Sciatic nerve (tissue), 2 donors: Measurements from ENCODE around the gene MAX. TPM values are rescaled to one million over a fixed set of nuclear protein-coding genes. Genes with fewer than 3 reads are reported as not detected.
"Not testable (repeated sequence)": the region's sequence is repeated elsewhere in the genome, so short reads cannot be mapped to it uniquely, and the experiment has no call there.

Experiments used
- ATAC-seq: fragments of 200-7000 bp; cut with Tn5 transposase; one replicate; pipeline ENCODE4 v1.9.1; 2020; ENCODE audit warnings: mild to moderate bottlenecking, moderate library complexity
- DNase-seq: peaks from one replicate; pipeline ENCODE4 v3.0.0-alpha.2; 2020; ENCODE audit warnings: low spot score
- intact Hi-C: fragments of 100-400 bp; cut with DNase I; formaldehyde crosslinking; loops from one replicate; pipeline ENCODE4 v1.14.2; 2022
- microRNA-seq: library from miRNA; unstranded; fragments of <30 nt; microRNA quantifications from one replicate; pipeline ENCODE4 v1.2.0, GENCODE V29; 2020
- total RNA-seq: library from RNA; stranded (reverse); fragmentation: NEBNext Ultra II Directional; extraction: Animal tissue kit (Norgen Biotek cat#: 25700); gene quantifications from one replicate; pipeline ENCODE4 v1.2.1, GENCODE V29; 2021
- donor health status: DM: no; HTN: no; CAD: no.
- donor health status: DM: no; HTN: no; CAD: no.

The MAX gene
- total RNA-seq, 1 donor from 2014 or later = 131 TPM

DNA sequence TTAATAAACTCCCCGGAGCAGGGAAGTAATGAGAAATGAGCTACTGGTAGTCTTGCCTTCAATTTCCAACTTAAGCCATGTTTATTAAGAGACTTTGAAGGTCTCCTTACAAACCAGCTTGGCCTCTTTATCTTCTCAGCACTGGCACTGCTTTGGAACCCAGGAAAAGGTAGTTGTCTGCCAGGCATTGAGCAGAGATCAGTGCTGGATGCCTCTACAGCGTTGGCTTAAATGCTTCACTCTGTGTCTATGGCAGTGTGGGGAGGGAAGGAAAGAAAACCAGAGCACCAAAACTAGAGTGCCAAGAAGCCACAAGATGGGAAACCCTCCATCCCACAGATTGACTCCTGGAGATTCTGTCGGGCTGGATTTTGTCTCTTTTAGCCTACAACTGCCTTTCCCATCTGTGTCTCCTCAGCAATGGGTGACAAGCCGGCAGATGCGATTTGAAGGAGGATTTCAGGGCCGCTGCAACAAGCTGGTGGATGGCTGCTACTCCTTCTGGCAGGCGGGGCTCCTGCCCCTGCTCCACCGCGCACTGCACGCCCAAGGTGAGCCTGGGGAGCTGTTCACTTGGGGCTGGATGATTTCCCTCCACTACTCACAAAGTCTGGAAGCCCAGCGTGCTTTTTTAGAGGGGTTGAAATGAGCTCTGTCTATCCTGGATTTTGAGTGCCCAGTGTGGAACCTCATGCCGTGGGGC, 58.3 kb downstream of the MAX start:
- intact Hi-C loops = no loop called here
- DNase-seq = peak; percentile 7
- no peak for ATAC-seq

DNA sequence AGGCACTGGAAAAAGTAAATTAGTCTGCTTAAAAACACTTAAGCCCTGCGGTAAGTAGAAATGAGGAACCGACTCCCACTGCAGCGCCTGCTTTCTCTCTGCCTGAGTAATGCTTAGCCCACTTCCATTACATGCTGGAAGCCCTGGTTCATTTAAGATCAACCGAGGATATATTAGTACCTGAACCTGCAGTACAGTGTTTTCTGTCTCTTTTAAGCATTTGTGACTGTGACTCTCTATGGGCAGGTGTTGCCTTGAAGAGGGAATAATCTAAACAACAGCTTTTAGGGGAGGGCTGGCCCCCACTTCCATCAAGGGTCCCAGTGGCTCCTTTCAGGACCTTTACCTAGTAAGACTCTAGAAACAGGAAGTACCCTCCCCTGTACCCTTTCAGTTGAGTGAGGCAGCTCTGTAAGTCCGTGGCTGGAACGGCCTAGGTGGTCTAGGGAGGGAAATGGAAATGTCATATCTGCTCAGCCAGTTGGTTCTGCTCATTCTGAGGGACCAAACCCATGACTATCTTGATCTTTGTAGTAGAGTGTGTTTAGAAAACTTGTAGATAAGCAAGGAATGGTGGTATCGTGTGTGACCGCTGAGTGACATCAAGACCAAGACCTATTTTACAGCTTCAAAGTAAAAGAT, 59.5 kb downstream of the MAX start:
- ATAC-seq = peak; percentile 61
- DNase-seq = peak; percentile 39
- intact Hi-C loops = no loop called here

DNA sequence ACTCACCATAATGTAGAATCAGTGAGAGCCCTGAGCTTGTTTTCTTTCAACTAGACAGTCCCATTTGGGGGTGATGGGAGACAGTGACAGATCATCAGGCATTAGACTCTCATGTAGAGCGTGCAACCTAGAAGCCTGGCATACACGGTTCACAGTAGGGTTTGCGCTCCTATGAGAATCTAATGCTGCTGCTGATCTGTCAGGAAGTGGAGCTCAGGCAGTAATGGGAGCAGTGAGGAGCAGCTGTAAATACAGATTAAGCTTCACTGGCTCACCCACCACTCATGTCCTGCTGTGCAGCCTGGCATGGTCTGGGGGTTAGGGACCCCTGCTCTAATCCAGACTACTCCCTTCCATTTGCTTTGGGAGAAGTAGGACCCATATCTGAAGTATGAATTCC, 60.0 kb downstream of the MAX start:
- DNase-seq = peak; percentile 5
- intact Hi-C loops = no loop called here
- ATAC-seq = no peak

DNA sequence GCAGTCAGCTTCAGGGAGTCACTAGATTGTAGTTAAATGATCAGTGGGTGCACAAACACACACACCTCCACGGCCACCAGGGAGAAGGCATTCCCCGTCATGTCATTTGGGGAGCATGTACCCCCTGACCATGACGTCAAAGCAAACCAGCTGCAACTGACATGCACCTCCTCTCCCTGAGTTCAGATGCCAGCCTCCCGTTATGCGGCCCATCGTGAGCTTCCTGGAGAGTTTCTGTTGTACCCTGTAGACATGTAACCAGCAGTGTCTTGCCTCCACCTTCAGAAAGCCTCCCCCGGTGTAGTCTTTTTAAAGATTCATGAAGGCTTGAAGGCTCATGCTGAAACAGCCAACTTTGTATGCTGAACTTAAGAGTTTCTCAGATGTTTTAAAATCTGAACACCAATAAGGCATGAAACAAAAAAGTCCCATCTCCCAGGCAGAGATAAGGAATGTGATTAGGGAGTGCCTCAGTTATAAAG, 60.8 kb downstream of the MAX start:
- intact Hi-C loops = no loop called here
- peak; percentile 37 for DNase-seq
- ATAC-seq = no peak

- ATAC-seq (no peak), DNase-seq (peak; percentile 42)
- intact Hi-C loops = no loop called here
Measured at GRCh38 chr14:65040666-65041433, 61.5 kb downstream of the MAX start.

DNA sequence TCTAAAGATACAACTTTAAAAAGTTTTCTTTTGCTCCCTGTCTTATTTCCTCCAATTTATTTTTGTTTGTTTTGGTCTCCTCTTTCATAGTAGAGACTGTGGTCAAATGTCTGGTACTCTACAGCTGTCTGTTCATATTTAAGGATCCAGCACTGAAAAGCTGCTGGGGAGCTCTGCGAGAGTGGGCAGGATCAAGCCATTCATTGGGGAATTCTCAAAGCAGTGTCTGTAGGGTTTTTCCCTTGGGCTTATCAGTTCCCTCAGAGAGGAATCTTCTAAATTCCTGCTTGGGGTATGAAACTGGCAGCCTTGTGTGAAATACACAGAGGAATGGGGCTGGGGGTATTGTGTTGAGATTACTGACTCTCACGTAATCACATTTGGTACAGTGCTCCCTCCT, 63.4 kb downstream of the MAX start:
- intact Hi-C loops = no loop called here
- ATAC-seq (no peak), DNase-seq (no peak)

GRCh38 chr14:65035049-65035448, 67.3 kb downstream of the MAX start:
- ATAC-seq = peak; percentile 86
- intact Hi-C loops = no loop called here
- peak; percentile 88 for DNase-seq

DNA sequence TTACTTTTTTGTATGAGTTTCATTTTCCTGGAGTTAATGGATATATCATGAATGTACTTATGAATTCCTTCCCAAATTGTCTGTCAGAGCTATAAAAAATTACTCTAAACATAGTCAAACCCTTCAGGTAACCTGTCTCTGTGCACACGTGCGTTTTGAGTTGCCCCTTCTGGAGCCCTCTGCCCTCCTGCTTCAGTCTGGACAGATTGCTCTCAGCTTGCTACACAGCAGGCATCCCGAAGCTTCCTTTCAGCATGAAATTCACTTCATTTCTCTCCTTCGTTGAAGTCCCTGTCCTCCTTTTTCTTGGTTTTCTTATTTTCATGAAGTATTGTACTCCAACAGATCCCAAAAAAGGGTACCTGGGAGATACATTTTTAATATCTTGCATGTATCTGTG, 68.3 kb downstream of the MAX start:
- ATAC-seq (no peak), DNase-seq (no peak)
- intact Hi-C loops = no loop called here

- intact Hi-C loops = no loop called here
- no peak for ATAC-seq
Measured at GRCh38 chr14:65033181-65033580, 69.1 kb downstream of the MAX start.

GRCh38 chr14:65032319-65032718, 70.0 kb downstream of the MAX start:
- intact Hi-C loops = no loop called here
- DNase-seq (no peak), ATAC-seq (no peak)

More at GRCh38 chr14:65033181-65033580, 69.1 kb downstream of the MAX start:
- no peak for DNase-seq

- DNase-seq, ATAC-seq, intact Hi-C loops: not testable (repeated sequence)
Measured at GRCh38 chr14:65031321-65031720, 71.0 kb downstream of the MAX start.

DNA sequence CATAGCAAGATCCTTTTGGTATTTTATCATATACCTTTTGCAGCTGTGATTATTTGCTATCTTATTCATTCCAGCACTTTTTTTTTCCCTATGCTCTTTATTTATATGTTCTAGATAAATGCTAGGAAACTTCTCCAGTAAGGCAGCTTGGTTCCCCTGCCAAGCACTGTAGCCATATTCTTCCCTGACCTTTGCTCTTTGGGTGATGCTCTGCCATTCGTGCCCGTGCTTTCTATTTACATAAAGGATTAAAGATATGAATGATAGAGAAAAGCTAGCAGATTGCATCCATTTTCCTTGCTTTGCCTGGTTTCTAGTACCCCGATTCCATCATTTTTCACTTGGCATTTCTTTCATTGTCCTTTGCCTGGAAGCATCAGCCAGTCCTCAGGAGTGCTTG, 73.4 kb downstream of the MAX start:
- intact Hi-C loops = no loop called here
- ATAC-seq = no peak
- no peak for DNase-seq

DNA sequence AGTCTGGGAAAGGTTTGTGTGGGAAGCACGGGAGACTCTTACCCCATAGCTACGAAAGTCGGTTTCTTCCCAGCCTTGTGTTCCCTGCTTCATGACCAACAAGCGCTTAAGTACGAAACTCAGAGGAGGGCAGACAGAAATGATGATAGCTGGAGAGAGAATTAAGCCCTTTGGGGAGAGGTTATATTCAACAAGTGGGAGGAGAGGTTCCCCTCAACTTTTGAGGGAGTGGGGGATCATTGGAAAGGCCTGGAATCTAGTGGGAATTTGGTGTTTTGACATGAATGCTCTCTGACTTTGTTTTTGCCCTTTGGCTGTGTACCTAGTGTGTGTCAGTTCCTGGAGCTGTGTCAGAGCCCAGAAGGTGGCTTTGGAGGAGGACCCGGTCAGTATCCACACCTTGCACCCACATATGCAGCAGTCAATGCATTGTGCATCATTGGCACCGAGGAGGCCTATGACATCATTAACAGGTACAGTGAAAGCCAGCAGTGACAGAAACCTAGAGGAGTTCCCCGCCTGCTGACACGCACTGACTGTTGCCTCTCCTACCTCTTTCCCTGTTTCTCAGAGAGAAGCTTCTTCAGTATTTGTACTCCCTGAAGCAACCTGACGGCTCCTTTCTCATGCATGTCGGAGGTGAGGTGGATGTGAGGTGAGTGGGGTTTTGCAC, 75.1 kb downstream of the MAX start:
- intact Hi-C loops = no loop called here
- DNase-seq (no peak), ATAC-seq (no peak)

DNA sequence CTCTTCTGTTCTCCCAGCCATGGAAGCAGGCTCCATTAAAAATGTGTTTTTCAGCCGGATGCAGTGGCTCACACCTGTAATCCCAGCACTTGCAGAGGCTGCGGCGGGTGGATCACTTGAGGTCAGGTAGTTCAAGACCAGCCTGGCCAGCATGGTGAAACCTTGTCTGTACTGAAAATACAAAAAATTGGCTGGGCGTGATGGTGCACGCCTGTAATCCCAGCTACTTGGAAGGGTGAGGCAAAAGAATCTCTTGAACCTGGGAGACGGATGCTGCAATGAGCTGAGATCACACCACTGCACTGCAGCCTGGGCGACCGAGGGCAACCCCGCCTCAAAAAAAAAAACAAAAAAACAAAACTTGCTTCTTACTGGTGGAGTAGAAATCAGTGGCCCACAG, 75.8 kb downstream of the MAX start:
- no peak for ATAC-seq
- intact Hi-C loops = no loop called here
- DNase-seq = no peak

GRCh38 chr14:65025818-65026217, 76.5 kb downstream of the MAX start:
- DNase-seq (no peak), ATAC-seq (no peak)
- intact Hi-C loops = no loop called here

Small RNAs within 50 kb of the gene (microRNA-seq; reads per million reads assigned to microRNA genes)
- not detected for gene MIR4706

Other genes starting within 250 kb of the MAX start
- gene SPTB, start 222.6 kb downstream of the MAX start, total RNA-seq = 14.8 TPM
- 66.0 TPM for gene CHURC1, start 188.1 kb downstream of the MAX start, total RNA-seq
- not detected for gene GPX2, start 159.8 kb downstream of the MAX start, total RNA-seq
- 3.3 TPM for gene RAB15, start 130.2 kb downstream of the MAX start, total RNA-seq
- 40.7 TPM for gene FNTB, start 115.6 kb downstream of the MAX start, total RNA-seq